ENCODE results near the gene ADAM22.

DNA sequence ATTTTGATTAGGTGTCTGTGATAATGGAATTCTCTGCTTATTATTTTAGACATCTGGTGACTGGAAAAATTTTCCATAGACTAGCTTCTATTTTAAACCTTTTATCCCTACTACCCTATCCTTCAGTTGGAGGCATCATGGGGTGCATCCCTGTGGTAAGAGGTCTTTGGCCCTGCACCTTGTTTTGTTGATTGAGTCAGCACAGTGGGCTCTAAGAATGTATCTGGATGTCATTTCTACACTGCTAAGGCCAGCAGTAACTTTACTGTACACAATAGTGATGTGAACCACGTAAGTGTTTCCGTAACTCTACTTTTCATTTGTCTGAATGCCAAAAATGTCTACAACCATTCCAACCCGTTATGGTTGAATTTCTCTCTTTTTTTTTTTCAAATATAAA, 75.6 kb downstream of the ADAM22 start:
- TF ChIP-seq CTCF (IDR thresholded peaks at IDR 0.05; ENCODE audit: low read depth, low read length, missing input control) (no peak), SP1 (IDR thresholded peaks at IDR 0.05) (no peak), YY1 (IDR thresholded peaks at IDR 0.05) (no peak), REST (IDR thresholded peaks at IDR 0.05) (no peak)

Data from liver (tissue), 3 donors.